Fibroblast of villous mesenchyme (primary cell): ENCODE results near the gene ITGB1. TPM values are rescaled to one million over a fixed set of nuclear protein-coding genes. Genes with fewer than 3 reads are reported as not detected.
"Not testable (repeated sequence)": the region's sequence is repeated elsewhere in the genome, so short reads cannot be mapped to it uniquely, and the experiment has no call there.

Experiments used
- DNase-seq: peaks from one replicate; pipeline ENCODE4 v3.0.0-alpha.2; 2010; ENCODE audit warnings: low read depth
- H3K4me3 ChIP-seq: 2 replicates; pipeline ENCODE4 v1.5.1; 2011; ENCODE audit warnings: low read depth, mild to moderate bottlenecking, low read length
- total RNA-seq: library from RNA; depleted of rRNA; stranded (reverse); fragments of >200 nt; gene quantifications from 2 replicates; pipeline ENCODE4 v1.2.3, GENCODE V29; 2012
- TF ChIP-seq, protein P1 (sequence below): IDR thresholded peaks from 2 replicates; pipeline ENCODE4 v1.5.1; 2012; ENCODE audit warnings: low read depth, mild to moderate bottlenecking, low read length; ENCODE audit not compliant: insufficient read depth

ITGB1 gene
- total RNA-seq, 1 donor, result 1,757 TPM

DNA sequence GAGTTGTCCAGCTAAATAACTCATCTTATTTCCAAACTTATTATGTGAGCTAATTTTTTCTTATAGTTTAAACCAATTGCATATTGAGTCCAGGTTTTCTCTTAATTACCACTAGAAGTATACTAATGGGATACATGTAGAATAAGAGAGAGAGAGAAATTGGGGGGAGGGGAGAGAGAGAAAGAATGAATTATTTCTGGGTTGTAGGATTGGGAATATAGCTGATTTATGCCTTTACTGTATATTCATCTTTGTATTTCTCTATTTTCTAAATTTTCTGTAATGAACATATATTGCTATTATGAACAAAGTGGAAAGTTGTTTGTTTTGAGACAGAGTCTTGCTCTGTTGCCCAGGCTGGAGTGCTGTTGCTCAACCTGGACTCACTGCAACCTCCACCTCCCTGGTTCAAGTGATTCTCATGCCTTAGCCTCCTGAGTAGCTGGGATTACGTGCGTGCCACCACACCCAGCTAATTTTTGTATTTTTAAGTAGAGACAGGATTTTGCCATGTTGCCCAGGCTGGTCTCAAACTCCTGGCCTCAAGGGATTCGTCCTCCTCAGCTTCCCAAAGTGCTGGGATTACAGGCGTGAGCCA lies 26.1 kb upstream of the ITGB1 start:
- H3K4me3 ChIP-seq, result no peak overlapping the region
- no peak for DNase-seq
- TF ChIP-seq, protein P1, sequence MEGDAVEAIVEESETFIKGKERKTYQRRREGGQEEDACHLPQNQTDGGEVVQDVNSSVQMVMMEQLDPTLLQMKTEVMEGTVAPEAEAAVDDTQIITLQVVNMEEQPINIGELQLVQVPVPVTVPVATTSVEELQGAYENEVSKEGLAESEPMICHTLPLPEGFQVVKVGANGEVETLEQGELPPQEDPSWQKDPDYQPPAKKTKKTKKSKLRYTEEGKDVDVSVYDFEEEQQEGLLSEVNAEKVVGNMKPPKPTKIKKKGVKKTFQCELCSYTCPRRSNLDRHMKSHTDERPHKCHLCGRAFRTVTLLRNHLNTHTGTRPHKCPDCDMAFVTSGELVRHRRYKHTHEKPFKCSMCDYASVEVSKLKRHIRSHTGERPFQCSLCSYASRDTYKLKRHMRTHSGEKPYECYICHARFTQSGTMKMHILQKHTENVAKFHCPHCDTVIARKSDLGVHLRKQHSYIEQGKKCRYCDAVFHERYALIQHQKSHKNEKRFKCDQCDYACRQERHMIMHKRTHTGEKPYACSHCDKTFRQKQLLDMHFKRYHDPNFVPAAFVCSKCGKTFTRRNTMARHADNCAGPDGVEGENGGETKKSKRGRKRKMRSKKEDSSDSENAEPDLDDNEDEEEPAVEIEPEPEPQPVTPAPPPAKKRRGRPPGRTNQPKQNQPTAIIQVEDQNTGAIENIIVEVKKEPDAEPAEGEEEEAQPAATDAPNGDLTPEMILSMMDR, result no peak

DNA sequence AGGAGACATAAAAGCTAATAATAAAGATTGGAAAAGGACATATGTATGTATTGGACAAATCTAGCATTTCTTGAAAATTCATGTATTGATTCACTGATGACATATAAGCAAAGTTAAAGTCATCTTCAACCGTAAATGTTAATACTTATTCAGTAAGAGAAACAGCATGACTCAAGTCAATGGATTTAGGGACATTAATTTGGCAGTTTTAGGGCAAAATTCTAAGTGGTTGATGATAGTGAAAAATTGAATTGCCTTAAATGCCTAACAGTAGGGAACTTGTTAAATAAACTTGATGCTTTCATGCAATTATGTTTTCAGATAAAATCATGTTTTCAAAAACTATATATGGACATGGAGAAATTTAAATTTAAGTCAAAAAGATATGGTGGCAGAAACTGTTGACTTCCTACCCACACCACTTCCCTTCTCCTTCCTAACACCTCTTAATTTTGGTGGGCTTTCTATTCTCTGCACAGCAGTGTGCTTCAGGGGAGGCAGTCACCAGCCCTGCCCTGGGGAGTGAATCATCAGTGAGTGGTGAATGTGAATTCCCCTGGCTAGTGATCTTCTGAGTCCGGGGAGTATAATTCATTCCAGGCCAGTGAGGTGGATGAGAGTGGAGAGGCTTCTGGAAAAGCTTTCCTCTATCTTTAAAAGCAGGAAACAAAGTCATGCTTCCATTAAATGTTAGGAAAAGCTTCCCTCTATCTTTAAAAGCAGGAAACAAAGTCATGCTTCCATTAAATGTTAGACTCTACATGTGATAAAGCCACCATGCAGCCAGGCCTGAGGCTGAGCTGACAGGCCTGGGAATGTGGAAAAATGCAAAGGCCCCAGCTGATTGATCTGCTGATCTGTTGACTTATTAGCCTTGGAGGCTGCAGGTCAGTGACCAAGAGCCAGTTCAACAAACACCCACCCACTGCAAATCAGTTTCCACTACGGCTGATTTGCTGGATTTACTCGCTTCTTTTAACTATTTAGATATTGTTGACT lies 25.2 kb upstream of the ITGB1 start:
- no peak overlapping the region for H3K4me3 ChIP-seq
- peak; percentile 92 for DNase-seq
- TF ChIP-seq, protein P1, result no peak

DNA sequence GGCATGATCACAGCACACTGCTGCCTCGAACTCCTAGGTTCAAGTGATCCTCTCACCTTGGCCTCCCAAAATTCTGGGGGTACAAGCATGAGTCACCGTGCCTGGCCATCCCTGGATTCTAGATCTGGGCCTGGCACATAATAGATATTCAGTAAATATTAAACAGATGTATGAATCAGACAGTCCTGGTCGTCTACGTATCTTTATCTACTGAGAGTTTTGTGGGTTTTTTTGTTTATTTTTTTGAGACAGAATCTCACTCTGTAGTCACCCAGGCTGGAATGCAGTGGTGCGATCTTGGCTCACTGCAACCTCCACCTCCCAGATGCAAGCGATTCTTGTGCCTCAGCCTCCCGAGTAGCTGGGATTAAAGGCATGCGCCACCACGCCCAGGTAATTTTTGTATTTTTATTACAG lies 24.3 kb upstream of the ITGB1 start:
- DNase-seq, result peak; percentile 92
- H3K4me3 ChIP-seq, result no peak overlapping the region
- TF ChIP-seq, protein P1, result no peak

DNA sequence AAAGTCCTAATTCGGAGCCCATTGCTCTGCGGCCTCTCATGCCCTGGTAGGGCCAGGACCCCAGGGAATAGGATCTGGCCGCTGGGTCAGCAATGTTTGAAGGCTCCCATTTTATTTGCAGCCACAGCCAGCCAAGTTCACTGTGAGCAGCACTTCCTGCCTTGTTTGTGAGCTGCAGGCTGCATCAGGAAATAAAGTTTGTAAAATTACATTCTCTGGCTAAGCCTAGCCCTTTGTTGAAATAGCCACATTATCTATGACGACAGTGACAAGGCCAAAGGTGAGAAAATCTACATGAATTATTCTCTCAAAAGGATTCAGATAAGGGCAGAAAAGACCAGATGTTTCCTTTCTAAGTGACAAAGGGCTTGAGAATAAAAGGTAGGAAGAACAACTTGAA lies 23.7 kb upstream of the ITGB1 start:
- TF ChIP-seq, protein P1, result no peak
- H3K4me3 ChIP-seq, result no peak overlapping the region
- peak; percentile 73 for DNase-seq

DNA sequence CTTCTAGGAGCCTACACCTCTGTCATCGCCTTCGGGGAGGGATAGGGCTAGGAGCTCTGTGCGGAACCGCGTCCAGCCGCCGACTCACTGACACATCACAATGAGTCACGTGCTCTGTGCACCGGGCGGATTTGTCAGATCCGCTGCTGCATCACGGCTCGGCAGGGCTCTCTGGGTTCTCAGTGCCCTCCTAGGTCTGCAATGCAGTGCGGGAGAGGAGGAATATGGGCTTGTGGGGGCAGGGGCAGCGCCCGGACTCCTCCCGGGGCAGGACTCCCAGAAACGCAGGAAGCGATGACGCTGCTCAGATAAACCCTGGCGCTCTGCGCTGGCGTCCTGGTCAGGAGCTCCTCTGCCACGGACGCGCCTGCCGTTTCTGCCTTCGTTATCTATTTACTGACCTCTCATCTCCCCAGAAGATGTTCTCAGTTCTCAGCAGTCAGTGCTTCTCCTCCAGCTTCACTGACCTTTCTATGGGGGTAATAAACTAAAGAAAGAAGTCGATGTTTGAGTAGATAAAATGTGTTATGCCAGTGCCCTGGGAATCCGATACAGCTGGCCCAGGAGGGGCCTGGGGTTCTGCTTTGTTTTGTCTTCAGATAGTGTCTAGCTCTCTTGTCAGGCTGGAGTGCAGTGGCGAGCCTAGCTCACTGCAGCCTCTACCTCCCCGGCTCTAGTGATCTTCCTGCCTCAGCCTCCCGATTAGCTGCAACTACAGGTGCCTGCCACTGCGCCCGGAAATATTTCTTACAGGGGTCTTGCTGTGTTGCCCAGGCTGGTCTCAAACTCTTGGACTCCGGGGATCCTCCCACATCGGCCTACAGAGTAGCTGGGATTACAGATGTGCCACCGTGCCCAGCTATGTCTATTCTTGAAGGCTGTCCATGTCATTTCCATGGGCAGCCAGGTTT lies 22.8 kb upstream of the ITGB1 start:
- DNase-seq, result peak; percentile 98
- TF ChIP-seq, protein P1, result no peak
- H3K4me3 ChIP-seq, result peak overlapping the region; percentile 49

DNA sequence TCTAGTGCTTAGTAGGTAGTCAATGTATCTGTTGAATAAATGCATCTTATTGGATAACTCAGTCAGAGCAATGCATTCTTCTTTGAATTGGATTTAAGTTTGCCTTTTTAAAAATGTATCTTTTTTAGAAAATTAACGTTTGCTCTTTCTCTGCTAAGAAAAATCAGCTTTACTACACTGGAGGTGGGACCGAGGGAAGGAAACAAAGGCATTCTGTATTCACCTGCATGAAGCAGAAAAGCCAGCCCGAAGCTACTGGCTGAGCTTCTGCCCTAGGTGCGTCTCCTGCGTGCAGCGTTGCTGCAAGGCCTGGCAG lies 22.2 kb upstream of the ITGB1 start:
- no peak for DNase-seq
- TF ChIP-seq, protein P1, result no peak
- H3K4me3 ChIP-seq, result peak overlapping the region; percentile 49

DNA sequence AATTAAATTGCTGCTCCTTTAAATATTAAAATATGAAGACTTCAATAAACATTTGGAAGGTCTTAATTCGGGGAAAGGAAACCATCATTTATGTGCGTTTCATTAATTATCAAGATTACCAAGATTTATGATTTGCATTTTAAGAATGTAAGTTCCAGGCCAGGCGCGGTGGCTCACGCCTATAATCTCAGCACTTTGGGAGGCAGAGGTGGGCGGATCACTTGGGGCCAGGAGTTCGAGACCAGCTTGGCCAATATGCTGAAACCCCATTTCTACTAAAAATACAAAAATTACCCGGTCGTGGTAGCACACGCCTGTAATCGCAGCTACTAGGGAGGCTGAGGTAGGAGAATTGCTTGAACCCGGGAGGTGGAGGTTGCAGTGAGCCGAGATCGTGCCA lies 21.7 kb upstream of the ITGB1 start:
- DNase-seq, H3K4me3 ChIP-seq: not testable (repeated sequence)
